OCI-LY1 (cell line): ENCODE measurements around the gene FRK.
A peak's percentile ranks its signal among the peaks of the same experiment; 100 is the strongest.

Experiments
- H2AFZ ChIP-seq: fragments of 200-600 bp; sonication (generic), shearing (Covaris generic); 2 replicates; pipeline ENCODE4 v1.6.0; 2014; ENCODE audit warnings: antibody characterized with exemption, mild to moderate bottlenecking, low read length
- H3F3A ChIP-seq: fragments of 200-600 bp; sonication (generic), shearing (Covaris generic); 2 replicates; pipeline ENCODE4 v1.6.0; 2014; ENCODE audit warnings: mild to moderate bottlenecking, antibody characterized with exemption, low read length, moderate library complexity; ENCODE audit not compliant: insufficient read depth
- H3K27ac ChIP-seq: fragments of 200-600 bp; sonication (generic); 2 replicates; pipeline ENCODE4 v1.5.1; 2014; ENCODE audit warnings: low read length, mixed run types, mild to moderate bottlenecking, low read depth; ENCODE audit not compliant: poor library complexity, severe bottlenecking
- H3K27me3 ChIP-seq: fragments of 200-600 bp; sonication (generic); 2 replicates; pipeline ENCODE4 v1.6.0; 2014; ENCODE audit warnings: antibody characterized with exemption, mild to moderate bottlenecking, low read length, moderate library complexity; ENCODE audit not compliant: insufficient read depth
- H3K36me3 ChIP-seq: fragments of 200-600 bp; sonication (generic); 2 replicates; pipeline ENCODE4 v1.6.1; 2014; ENCODE audit warnings: mild to moderate bottlenecking, antibody characterized with exemption, low read length, moderate library complexity, mixed read lengths; ENCODE audit not compliant: insufficient read depth
- H3K4me1 ChIP-seq: fragments of 200-600 bp; sonication (generic); 2 replicates; pipeline ENCODE4 v1.5.1; 2014; ENCODE audit warnings: mild to moderate bottlenecking, low read length, moderate library complexity; ENCODE audit not compliant: insufficient read depth, severe bottlenecking
- H3K4me2 ChIP-seq: fragments of 200-600 bp; sonication (generic), shearing (Covaris generic); 2 replicates; pipeline ENCODE4 v1.6.1; 2014; ENCODE audit warnings: low read length
- H3K4me3 ChIP-seq: fragments of 200-600 bp; sonication (generic); 2 replicates; pipeline ENCODE4 v1.5.1; 2014; ENCODE audit warnings: low read length, low read depth, mild to moderate bottlenecking, mixed read lengths; ENCODE audit not compliant: poor library complexity, severe bottlenecking
- H3K79me2 ChIP-seq: fragments of 200-600 bp; shearing (Covaris generic); 2 replicates; pipeline ENCODE4 v1.6.1; 2016; ENCODE audit warnings: mixed run types, low read length, mixed read lengths; ENCODE audit not compliant: insufficient read depth
- H3K9ac ChIP-seq: fragments of 200-600 bp; sonication (generic), shearing (Covaris generic); 2 replicates; pipeline ENCODE4 v1.6.1; 2014; ENCODE audit warnings: mild to moderate bottlenecking, low read length, mixed read lengths
- H3K9me2 ChIP-seq: fragments of 200-600 bp; sonication (generic), shearing (Covaris generic); 2 replicates; pipeline ENCODE4 v1.6.1; 2014; ENCODE audit warnings: low read depth, mild to moderate bottlenecking, low read length, mixed read lengths
- H3K9me3 ChIP-seq: fragments of 200-600 bp; shearing (Covaris generic); 2 replicates; pipeline ENCODE4 v1.6.1; 2014; ENCODE audit warnings: low read length, mixed read lengths
- H4K20me1 ChIP-seq: fragments of 200-600 bp; sonication (generic), shearing (Covaris generic); 2 replicates; pipeline ENCODE4 v1.6.0; 2016; ENCODE audit warnings: mild to moderate bottlenecking, low read length; ENCODE audit not compliant: insufficient read depth
- EZH2 ChIP-seq: fragments of 200-600 bp; sonication (generic), shearing (Covaris generic); IDR thresholded peaks from 2 replicates; pipeline ENCODE4 v1.8.0; 2017; ENCODE audit warnings: borderline replicate concordance, mixed run types, mild to moderate bottlenecking, antibody characterized with exemption, low read length, moderate library complexity, mixed read lengths
- TF ChIP-seq, protein P1 (sequence below): fragments of 200-600 bp; sonication (generic), shearing (Covaris generic); IDR thresholded peaks from 2 replicates; pipeline ENCODE4 v1.5.1; 2017; ENCODE audit warnings: mild to moderate bottlenecking, antibody characterized with exemption, low read length, moderate library complexity, mixed read lengths

FRK gene

DNA sequence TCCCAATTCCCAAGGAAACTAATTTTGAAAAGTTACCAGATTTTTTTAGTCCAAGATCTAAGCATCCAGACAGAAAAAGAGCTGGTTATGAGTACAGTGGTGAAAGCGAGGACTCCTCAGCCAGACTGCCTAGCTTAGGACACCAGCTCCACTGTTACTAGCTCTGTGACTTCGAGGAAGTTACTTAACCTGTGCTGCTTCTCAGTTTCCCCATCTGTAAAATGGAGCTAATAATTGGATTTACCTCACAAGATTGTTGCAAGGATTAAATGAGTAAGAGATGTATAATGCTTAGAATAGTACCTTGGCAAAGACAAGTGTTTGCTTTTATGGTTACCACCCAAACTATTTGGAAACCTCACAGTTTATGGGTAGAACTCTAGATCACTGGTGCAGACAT, 41.1 kb upstream of the FRK start:
- peak overlapping the region; percentile 70 for H3K4me3 ChIP-seq
- peaks cover 31% of the 10 kb centered on the region for H3K4me1 ChIP-seq
- no peaks in the 10 kb centered on the region for H3K27me3 ChIP-seq
- H3K9me3 ChIP-seq, result no peaks in the 10 kb centered on the region
- no peaks in the 10 kb centered on the region for H3K9me2 ChIP-seq
- H3K79me2 ChIP-seq, result no peaks in the 10 kb centered on the region
- H2AFZ ChIP-seq, result no peak overlapping the region
- H4K20me1 ChIP-seq, result no peaks in the 10 kb centered on the region
- no peak overlapping the region for H3K27ac ChIP-seq
- H3K36me3 ChIP-seq, result peaks cover 2% of the 10 kb centered on the region; the same call in 1 of the 2 replicates
- peak overlapping the region; percentile 73 for H3K4me2 ChIP-seq
- H3F3A ChIP-seq, result no peaks in the 10 kb centered on the region; the same call in 1 of the 2 replicates
- H3K9ac ChIP-seq, result peak overlapping the region; percentile 64
- no peak for TF ChIP-seq EZH2
- TF ChIP-seq, protein P1, sequence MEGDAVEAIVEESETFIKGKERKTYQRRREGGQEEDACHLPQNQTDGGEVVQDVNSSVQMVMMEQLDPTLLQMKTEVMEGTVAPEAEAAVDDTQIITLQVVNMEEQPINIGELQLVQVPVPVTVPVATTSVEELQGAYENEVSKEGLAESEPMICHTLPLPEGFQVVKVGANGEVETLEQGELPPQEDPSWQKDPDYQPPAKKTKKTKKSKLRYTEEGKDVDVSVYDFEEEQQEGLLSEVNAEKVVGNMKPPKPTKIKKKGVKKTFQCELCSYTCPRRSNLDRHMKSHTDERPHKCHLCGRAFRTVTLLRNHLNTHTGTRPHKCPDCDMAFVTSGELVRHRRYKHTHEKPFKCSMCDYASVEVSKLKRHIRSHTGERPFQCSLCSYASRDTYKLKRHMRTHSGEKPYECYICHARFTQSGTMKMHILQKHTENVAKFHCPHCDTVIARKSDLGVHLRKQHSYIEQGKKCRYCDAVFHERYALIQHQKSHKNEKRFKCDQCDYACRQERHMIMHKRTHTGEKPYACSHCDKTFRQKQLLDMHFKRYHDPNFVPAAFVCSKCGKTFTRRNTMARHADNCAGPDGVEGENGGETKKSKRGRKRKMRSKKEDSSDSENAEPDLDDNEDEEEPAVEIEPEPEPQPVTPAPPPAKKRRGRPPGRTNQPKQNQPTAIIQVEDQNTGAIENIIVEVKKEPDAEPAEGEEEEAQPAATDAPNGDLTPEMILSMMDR, result no peak

DNA sequence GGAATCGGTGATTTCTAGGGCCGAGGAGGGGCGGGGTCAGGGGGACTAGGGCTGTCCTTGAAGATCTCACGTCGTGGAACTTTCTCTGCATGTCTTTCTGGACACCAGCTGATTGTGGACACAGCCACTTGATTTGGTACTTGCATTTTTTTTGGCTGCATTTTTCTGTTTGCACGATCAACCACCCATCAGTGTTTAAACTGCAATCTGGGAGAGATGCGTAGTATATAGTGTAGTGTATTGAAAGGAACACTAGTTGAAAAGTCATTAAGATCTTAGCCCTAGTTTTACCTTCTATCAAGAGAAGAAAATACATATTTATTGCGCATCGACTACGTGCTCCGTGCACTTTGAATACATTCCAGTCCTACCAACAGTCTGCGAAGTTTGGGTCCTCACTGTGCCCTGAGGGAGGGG, 40.6 kb upstream of the FRK start:
- Histone ChIP-seq H3K79me2 (no peaks in the 10 kb centered on the region), H3F3A (no peaks in the 10 kb centered on the region; the same call in 1 of the 2 replicates), H2AFZ (no peak overlapping the region), H3K27me3 (no peaks in the 10 kb centered on the region), H3K27ac (peak overlapping the region; percentile 24), H4K20me1 (no peaks in the 10 kb centered on the region), H3K36me3 (no peaks in the 10 kb centered on the region), H3K9ac (peak overlapping the region; percentile 64), H3K4me1 (peaks cover 31% of the 10 kb centered on the region), H3K9me3 (no peaks in the 10 kb centered on the region), H3K9me2 (no peaks in the 10 kb centered on the region), H3K4me3 (peak overlapping the region; percentile 70), H3K4me2 (peak overlapping the region; percentile 73)
- no peak for TF ChIP-seq EZH2
- TF ChIP-seq, protein P1, result no peak

DNA sequence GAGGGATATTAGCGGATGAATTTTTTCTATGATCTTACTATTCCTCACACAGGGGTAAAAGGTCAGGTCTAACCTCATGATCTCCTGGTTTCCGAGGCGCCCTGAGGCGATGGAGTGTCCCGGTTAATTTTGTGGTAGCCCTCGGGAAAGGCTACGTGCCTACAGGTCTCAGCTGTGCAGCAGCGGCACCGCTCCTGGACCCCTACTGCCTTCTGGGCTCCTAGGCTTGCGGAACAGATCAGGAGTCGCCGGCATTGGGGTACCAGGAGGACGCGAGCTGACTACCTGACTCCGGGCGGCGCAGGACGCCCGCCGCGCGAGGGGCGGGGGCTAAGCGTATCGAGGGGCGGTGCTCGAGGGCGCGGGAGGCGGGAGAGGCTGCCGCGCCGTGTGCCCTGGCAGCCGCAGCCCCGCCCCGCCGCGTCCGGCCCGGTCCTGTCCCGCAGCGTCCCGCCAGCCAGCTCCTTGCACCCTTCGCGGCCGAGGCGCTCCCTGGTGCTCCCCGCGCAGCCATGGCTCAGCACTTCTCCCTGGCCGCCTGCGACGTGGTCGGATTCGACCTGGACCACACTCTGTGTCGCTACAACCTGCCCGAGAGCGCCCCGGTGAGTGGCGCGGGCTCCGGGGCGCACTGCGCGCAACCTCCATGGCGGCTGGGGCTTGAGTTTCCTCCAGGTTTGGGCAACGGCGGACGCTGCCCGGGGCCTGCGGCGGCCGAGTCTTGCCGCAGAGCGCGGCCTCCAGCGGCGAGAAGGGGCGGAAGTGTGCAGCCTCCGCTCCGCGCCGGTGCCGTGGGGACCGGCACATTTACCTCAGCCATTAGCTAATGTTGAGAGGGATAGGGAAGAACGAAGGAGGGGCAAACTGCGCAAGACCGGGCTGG, 40.0 kb upstream of the FRK start, which contains the start of gene NT5DC1:
Gene NT5DC1, plus strand, starts transcription at position 435 of the 883 bp plus-strand sequence. Its CDS starts 78 bp downstream, at position 513.
- peak within 1 kb of the TSS; percentile 70 for H3K4me3 ChIP-seq
- peaks cover 31% of the 10 kb centered on the region for H3K4me1 ChIP-seq
- H3K79me2 ChIP-seq, result no peaks in the 10 kb centered on the region

More for the DNA sequence above, 40.0 kb upstream of the FRK start, which contains the start of gene NT5DC1:
- TF ChIP-seq, protein P1, result peak; percentile 34
- no peak for TF ChIP-seq EZH2
- Histone ChIP-seq H3K27ac (peak within 1 kb of the TSS; percentile 24), H3F3A (no peaks in the 10 kb centered on the region; the same call in 1 of the 2 replicates), H3K9me2 (no peaks in the 10 kb centered on the region), H3K36me3 (no peaks in the 10 kb centered on the region), H3K4me2 (peak within 1 kb of the TSS; percentile 73), H4K20me1 (no peaks in the 10 kb centered on the region), H3K9ac (peak within 1 kb of the TSS; percentile 64), H2AFZ (peak within 1 kb of the TSS; percentile 67; the same call in 1 of the 2 replicates), H3K27me3 (no peaks in the 10 kb centered on the region), H3K9me3 (no peaks in the 10 kb centered on the region; the same call in 1 of the 2 replicates)
